Neuronal stem cell (in vitro differentiated cells): Measurements from ENCODE around the gene TALDO1.
A peak's percentile ranks its signal among the peaks of the same experiment; 100 is the strongest.

Experiments
- DNase-seq: peaks from one replicate; pipeline ENCODE4 v3.0.0-alpha.2; 2013; ENCODE audit warnings: low spot score
- H2AFZ ChIP-seq: one replicate; pipeline ENCODE4 v1.6.1; 2013; ENCODE audit warnings: mild to moderate bottlenecking, low read length, inconsistent platforms
- H2AK5ac ChIP-seq: 2 replicates; pipeline ENCODE4 v1.6.1; 2013; ENCODE audit warnings: low read depth, mild to moderate bottlenecking, inconsistent platforms, low read length, moderate library complexity, mixed read lengths
- H2BK120ac ChIP-seq: 2 replicates; pipeline ENCODE4 v1.6.1; 2013; ENCODE audit warnings: low read depth, mild to moderate bottlenecking, inconsistent platforms, low read length, moderate library complexity, mixed read lengths
- H2BK12ac ChIP-seq: one replicate; pipeline ENCODE4 v1.6.1; 2013; ENCODE audit warnings: low read length, inconsistent platforms
- H2BK15ac ChIP-seq: 2 replicates; pipeline ENCODE4 v1.6.1; 2013; ENCODE audit warnings: mild to moderate bottlenecking, low read length, inconsistent platforms, mixed read lengths
- H2BK5ac ChIP-seq: one replicate; pipeline ENCODE4 v1.6.1; 2013; ENCODE audit warnings: inconsistent platforms, mild to moderate bottlenecking, low read length, moderate library complexity
- H3K14ac ChIP-seq: one replicate; pipeline ENCODE4 v1.6.1; 2013; ENCODE audit warnings: low read length, inconsistent platforms
- H3K18ac ChIP-seq: 2 replicates; pipeline ENCODE4 v1.6.1; 2013; ENCODE audit warnings: low read length, inconsistent platforms
- H3K23ac ChIP-seq: 2 replicates; pipeline ENCODE4 v1.6.1; 2013; ENCODE audit warnings: low read depth, mild to moderate bottlenecking, mixed read lengths, low read length, inconsistent platforms; ENCODE audit not compliant: poor library complexity
- H3K27ac ChIP-seq: replicated peaks from 3 replicates; pipeline ENCODE4 v1.5.1; 2013; ENCODE audit warnings: low read length, inconsistent platforms
- H3K27me3 ChIP-seq, 3 experiments: 2 replicates each; pipeline ENCODE4 v1.6.1; 2013; ENCODE audit warnings: low read length in 3 of 3, mild to moderate bottlenecking in 2 of 3, inconsistent platforms in 1 of 3, low read depth in 1 of 3, mixed read lengths in 1 of 3, moderate library complexity in 1 of 3; ENCODE audit not compliant: control insufficient read depth in 3 of 3, insufficient read depth in 3 of 3
- H3K36me3 ChIP-seq, 2 donors: replicated peaks in 1 of 2; 2 replicates each; pipeline ENCODE4 v1.6.1; 2013; ENCODE audit warnings: low read length in 2 of 2; ENCODE audit not compliant: control insufficient read depth in 2 of 2, insufficient read depth in 2 of 2
- H3K4ac ChIP-seq: 2 replicates; pipeline ENCODE4 v1.6.1; 2013; ENCODE audit warnings: inconsistent platforms, mild to moderate bottlenecking, low read length, moderate library complexity
- H3K4me1 ChIP-seq, 2 donors: 1 replicate in 1 of 2; 2 replicates in 1 of 2; pipeline ENCODE4 v1.6.1; 2013; ENCODE audit warnings: low read length in 2 of 2, low read depth in 1 of 2; ENCODE audit not compliant: control insufficient read depth in 2 of 2, insufficient read depth in 1 of 2
- H3K4me2 ChIP-seq: one replicate; pipeline ENCODE4 v1.6.1; 2013; ENCODE audit warnings: mild to moderate bottlenecking, low read length, inconsistent platforms; ENCODE audit not compliant: insufficient read depth, poor library complexity, severe bottlenecking
- H3K4me3 ChIP-seq, 2 donors: 2 replicates each; pipeline ENCODE4 v1.5.1; 2013; ENCODE audit warnings: low read length in 2 of 2, mild to moderate bottlenecking in 2 of 2, inconsistent platforms in 1 of 2, moderate library complexity in 1 of 2
- H3K79me1 ChIP-seq: one replicate; pipeline ENCODE4 v1.6.1; 2013; ENCODE audit warnings: low read depth, mild to moderate bottlenecking, inconsistent platforms, low read length, moderate library complexity
- H3K9ac ChIP-seq: one replicate; pipeline ENCODE4 v1.6.1; 2013; ENCODE audit warnings: mild to moderate bottlenecking, low read depth, low read length, inconsistent platforms; ENCODE audit not compliant: poor library complexity
- H3K9me3 ChIP-seq, 2 donors: replicated peaks in 1 of 2; 2 replicates each; pipeline versions ENCODE3 to v1.6.1; 2013; ENCODE audit warnings: low read length in 2 of 2, mild to moderate bottlenecking in 2 of 2, inconsistent platforms in 1 of 2, low read depth in 1 of 2, mixed read lengths in 1 of 2, moderate library complexity in 1 of 2; ENCODE audit not compliant: control insufficient read depth in 2 of 2, insufficient read depth in 1 of 2
- H4K8ac ChIP-seq: one replicate; pipeline ENCODE4 v1.6.1; 2013; ENCODE audit warnings: low read depth, mild to moderate bottlenecking, inconsistent platforms, low read length, moderate library complexity
- H4K91ac ChIP-seq: one replicate; pipeline ENCODE4 v1.6.1; 2013; ENCODE audit warnings: low read length, low read depth, mild to moderate bottlenecking, inconsistent platforms; ENCODE audit not compliant: poor library complexity
- WGBS, 2 donors: extraction: QIAGEN DNeasy Blood & Tissue Kit; methylation state at CpG; one replicate each; pipeline ENCODE4 v1.1.7; 2013; ENCODE audit warnings: missing lambda C conversion rate in 2 of 2, mixed read lengths in 1 of 2; ENCODE audit not compliant: insufficient read length in 2 of 2, insufficient replicate concordance in 1 of 2; ENCODE audit errors: extremely low coverage in 2 of 2; 5-methylcytosine and 5-hydroxymethylcytosine counted together

Gene TALDO1

GRCh38 chr11:720017-720641, 27.1 kb upstream of the TALDO1 start:
- peak overlapping the region; percentile 89 for H3K4ac ChIP-seq
- peak overlapping the region; percentile 92 for H3K18ac ChIP-seq
- peak overlapping the region; percentile 82 for H2BK5ac ChIP-seq
- WGBS, 2 donors = no CpG with 5 or more reads among the region's 35 CpGs
- peak overlapping the region; percentile 45 for H3K4me2 ChIP-seq
- H3K23ac ChIP-seq = peak overlapping the region; percentile 91
- H3K4me3 ChIP-seq = peak overlapping the region in 1 of 2 donors; percentile 66
- peak overlapping the region; percentile 72 for H2BK120ac ChIP-seq
- peak overlapping the region; percentile 79 for H2AFZ ChIP-seq
- peak overlapping the region; percentile 97 for H2AK5ac ChIP-seq
- peak overlapping the region; percentile 43 for H4K91ac ChIP-seq
- H3K36me3 ChIP-seq = no peaks in the 10 kb centered on the region
- peak overlapping the region; percentile 70 for H3K9ac ChIP-seq
- no peaks in the 10 kb centered on the region for H3K79me1 ChIP-seq
- peak overlapping the region; percentile 81 for H2BK15ac ChIP-seq
- H3K27me3 ChIP-seq = peaks cover 3 to 54% (median 27%) of the 10 kb centered on the region in 3 experiments
- no peak overlapping the region for H3K27ac ChIP-seq
- no peaks in the 10 kb centered on the region for H3K9me3 ChIP-seq
- peaks cover 0 to 5% of the 10 kb centered on the region in 2 donors for H3K4me1 ChIP-seq
- H4K8ac ChIP-seq = peak overlapping the region; percentile 17
- no peak overlapping the region for H3K14ac ChIP-seq
- DNase-seq = no peak
- no peak overlapping the region for H2BK12ac ChIP-seq

- no CpG with 5 or more reads among the region's 53 CpGs for WGBS, 2 donors
- H3K4me2 ChIP-seq = peak overlapping the region; percentile 45
- H3K14ac ChIP-seq = no peak overlapping the region
- H2BK5ac ChIP-seq = peak overlapping the region; percentile 82
- H3K4me1 ChIP-seq = peaks cover 3 to 7% of the 10 kb centered on the region in 2 donors
- H3K27ac ChIP-seq = no peak overlapping the region
- H3K4me3 ChIP-seq = peak overlapping the region in 1 of 2 donors; percentile 66
- H2BK120ac ChIP-seq = peak overlapping the region; percentile 72
- no peak overlapping the region for H4K8ac ChIP-seq
- H2BK15ac ChIP-seq = peak overlapping the region; percentile 81
- H3K9me3 ChIP-seq = no peaks in the 10 kb centered on the region
- H3K36me3 ChIP-seq = no peaks in the 10 kb centered on the region
- H4K91ac ChIP-seq = peak overlapping the region; percentile 43
- H2AK5ac ChIP-seq = peak overlapping the region; percentile 97
- peak overlapping the region; percentile 91 for H3K23ac ChIP-seq
- H3K27me3 ChIP-seq = peaks cover 3 to 61% (median 34%) of the 10 kb centered on the region in 3 experiments
- H3K79me1 ChIP-seq = no peaks in the 10 kb centered on the region
- peak overlapping the region; percentile 89 for H3K4ac ChIP-seq
- peak overlapping the region; percentile 92 for H3K18ac ChIP-seq
- H2AFZ ChIP-seq = peak overlapping the region; percentile 79
- H2BK12ac ChIP-seq = peak overlapping the region; percentile 22
- H3K9ac ChIP-seq = peak overlapping the region; percentile 50
- peak; percentile 56 for DNase-seq
Measured at GRCh38 chr11:720642-721246, 26.5 kb upstream of the TALDO1 start.

- Histone ChIP-seq H3K27me3 (peaks cover 3 to 66% (median 39%) of the 10 kb centered on the region in 3 experiments), H3K18ac (peak overlapping the region; percentile 71), H4K8ac (no peak overlapping the region), H2AK5ac (peak overlapping the region; percentile 97), H2BK5ac (no peak overlapping the region), H3K23ac (peak overlapping the region; percentile 93), H3K14ac (peak overlapping the region; percentile 56), H3K27ac (no peak overlapping the region), H3K4me3 (no peak overlapping the region), H3K4me2 (no peak overlapping the region), H4K91ac (no peak overlapping the region), H3K9me3 (no peaks in the 10 kb centered on the region), H2BK12ac (no peak overlapping the region), H2BK120ac (no peak overlapping the region), H3K79me1 (no peaks in the 10 kb centered on the region), H3K9ac (no peak overlapping the region), H2AFZ (peak overlapping the region; percentile 35), H3K36me3 (no peaks in the 10 kb centered on the region), H2BK15ac (peak overlapping the region; percentile 58), H3K4me1 (peaks cover 3 to 7% of the 10 kb centered on the region in 2 donors), H3K4ac (no peak overlapping the region)
- no CpG with 5 or more reads among the region's 28 CpGs for WGBS, 2 donors
- DNase-seq = no peak
Measured at GRCh38 chr11:721247-721740, 26.0 kb upstream of the TALDO1 start.

- H3K18ac ChIP-seq = peak overlapping the region; percentile 83
- no peak overlapping the region for H3K27ac ChIP-seq
- no peak overlapping the region for H3K9ac ChIP-seq
- no peak overlapping the region for H2BK12ac ChIP-seq
- H3K4me2 ChIP-seq = no peak overlapping the region
- peaks cover 6 to 71% (median 45%) of the 10 kb centered on the region in 3 experiments for H3K27me3 ChIP-seq
- H3K4me3 ChIP-seq = no peak overlapping the region
- peak overlapping the region; percentile 58 for H2BK15ac ChIP-seq
- peak overlapping the region; percentile 97 for H2AK5ac ChIP-seq
- H4K91ac ChIP-seq = peak overlapping the region; percentile 30
- H3K14ac ChIP-seq = peak overlapping the region; percentile 56
- H4K8ac ChIP-seq = no peak overlapping the region
- H3K4me1 ChIP-seq = peaks cover 3 to 11% of the 10 kb centered on the region in 2 donors
- DNase-seq = no peak
- no peak overlapping the region for H2BK120ac ChIP-seq
- no peak overlapping the region for H2AFZ ChIP-seq
- H3K4ac ChIP-seq = no peak overlapping the region
- H3K9me3 ChIP-seq = no peaks in the 10 kb centered on the region
- peak overlapping the region; percentile 93 for H3K23ac ChIP-seq
- H2BK5ac ChIP-seq = no peak overlapping the region
- WGBS, 2 donors = no CpG with 5 or more reads among the region's 33 CpGs
- H3K79me1 ChIP-seq = no peaks in the 10 kb centered on the region
- H3K36me3 ChIP-seq = no peaks in the 10 kb centered on the region
Measured at GRCh38 chr11:721741-722345, 25.4 kb upstream of the TALDO1 start.
